ENCODE data around the gene ZSCAN1. TPM values are rescaled to one million over a fixed set of nuclear protein-coding genes. Genes with fewer than 3 reads are reported as not detected.
A peak's percentile ranks its signal among the peaks of the same experiment; 100 is the strongest.

ZSCAN1 gene
- total RNA-seq, 1 experiment from 2014 or later = 1.3 TPM

DNA sequence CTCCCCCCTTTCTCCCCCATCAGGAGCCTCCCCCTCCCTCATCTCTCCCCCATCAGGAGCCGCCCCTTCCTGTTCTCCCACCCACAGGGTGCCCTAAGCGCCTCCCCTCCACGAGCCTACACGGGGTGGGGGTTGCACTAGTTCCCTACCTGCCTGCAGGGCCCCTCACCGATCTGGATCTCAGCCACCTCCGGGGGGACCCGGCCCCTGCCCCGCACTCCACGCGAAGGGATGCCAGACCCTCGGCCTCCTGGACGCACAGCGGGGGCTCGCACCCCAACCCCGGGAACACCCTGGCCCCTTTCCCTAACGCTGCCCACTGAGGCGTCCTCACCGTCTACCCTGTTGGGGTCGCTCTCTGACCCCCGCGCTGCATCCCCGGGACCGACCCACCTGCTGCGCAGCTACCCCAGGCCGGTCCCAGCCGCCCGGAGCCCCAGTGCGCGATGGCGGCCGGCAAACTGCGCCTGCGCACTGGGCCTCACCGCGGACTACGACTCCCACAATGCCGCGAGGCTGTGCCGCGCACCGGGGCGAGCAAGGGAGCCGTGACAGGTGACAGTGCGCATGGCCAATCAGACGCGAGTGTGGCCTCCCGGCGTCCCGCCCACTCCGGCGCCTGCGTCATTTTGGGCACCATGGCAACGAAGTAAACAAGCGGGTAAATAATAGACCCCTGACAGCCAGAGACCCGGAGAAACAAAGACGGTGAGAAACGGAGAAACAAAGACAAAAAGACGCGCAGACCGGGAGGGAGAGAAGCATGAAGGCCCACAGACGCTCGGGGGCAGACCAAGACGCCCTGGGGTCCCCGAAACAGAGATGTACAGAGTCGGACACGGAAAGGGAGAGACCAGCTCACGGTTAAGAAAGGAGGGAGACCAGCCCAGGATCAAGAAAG lies 64.2 kb downstream of the ZSCAN1 start, which contains the start of gene ZSCAN18 (continued):
- TF ChIP-seq, protein P1, sequence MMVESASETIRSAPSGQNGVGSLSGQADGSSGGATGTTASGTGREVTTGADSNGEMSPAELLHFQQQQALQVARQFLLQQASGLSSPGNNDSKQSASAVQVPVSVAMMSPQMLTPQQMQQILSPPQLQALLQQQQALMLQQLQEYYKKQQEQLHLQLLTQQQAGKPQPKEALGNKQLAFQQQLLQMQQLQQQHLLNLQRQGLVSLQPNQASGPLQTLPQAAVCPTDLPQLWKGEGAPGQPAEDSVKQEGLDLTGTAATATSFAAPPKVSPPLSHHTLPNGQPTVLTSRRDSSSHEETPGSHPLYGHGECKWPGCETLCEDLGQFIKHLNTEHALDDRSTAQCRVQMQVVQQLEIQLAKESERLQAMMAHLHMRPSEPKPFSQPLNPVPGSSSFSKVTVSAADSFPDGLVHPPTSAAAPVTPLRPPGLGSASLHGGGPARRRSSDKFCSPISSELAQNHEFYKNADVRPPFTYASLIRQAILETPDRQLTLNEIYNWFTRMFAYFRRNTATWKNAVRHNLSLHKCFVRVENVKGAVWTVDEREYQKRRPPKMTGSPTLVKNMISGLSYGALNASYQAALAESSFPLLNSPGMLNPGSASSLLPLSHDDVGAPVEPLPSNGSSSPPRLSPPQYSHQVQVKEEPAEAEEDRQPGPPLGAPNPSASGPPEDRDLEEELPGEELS (CRISPR knock-in tag; IDR thresholded peaks at IDR 0.05) = no peak
- TF ChIP-seq, protein P2, sequence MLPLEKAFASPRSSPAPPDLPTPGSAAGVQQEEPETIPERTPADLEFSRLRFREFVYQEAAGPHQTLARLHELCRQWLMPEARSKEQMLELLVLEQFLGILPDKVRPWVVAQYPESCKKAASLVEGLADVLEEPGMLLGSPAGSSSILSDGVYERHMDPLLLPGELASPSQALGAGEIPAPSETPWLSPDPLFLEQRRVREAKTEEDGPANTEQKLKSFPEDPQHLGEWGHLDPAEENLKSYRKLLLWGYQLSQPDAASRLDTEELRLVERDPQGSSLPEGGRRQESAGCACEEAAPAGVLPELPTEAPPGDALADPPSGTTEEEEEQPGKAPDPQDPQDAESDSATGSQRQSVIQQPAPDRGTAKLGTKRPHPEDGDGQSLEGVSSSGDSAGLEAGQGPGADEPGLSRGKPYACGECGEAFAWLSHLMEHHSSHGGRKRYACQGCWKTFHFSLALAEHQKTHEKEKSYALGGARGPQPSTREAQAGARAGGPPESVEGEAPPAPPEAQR (CRISPR knock-in tag; IDR thresholded peaks at IDR 0.05) = no peak
- TF ChIP-seq NFYB (CRISPR knock-in tag; conservative IDR thresholded peaks at IDR 0.05; ENCODE audit: low read depth) (peak; percentile 98), EMX1 (CRISPR knock-in tag; IDR thresholded peaks at IDR 0.05) (no peak), MYBL2 (CRISPR knock-in tag; IDR thresholded peaks at IDR 0.05) (no peak), TEAD4 (CRISPR knock-in tag; IDR thresholded peaks at IDR 0.05) (0 out of 2 replicates have a peak, but pooled peaks have one; percentile 46), TEAD1 (CRISPR knock-in tag; IDR thresholded peaks at IDR 0.05) (peak; percentile 66; the same call in 1 of the 2 replicates), GABPB1 (CRISPR knock-in tag; IDR thresholded peaks at IDR 0.05) (no peak), ZNF263 (CRISPR knock-in tag; IDR thresholded peaks at IDR 0.05; ENCODE audit: low read depth) (no peak), ZNF232 (CRISPR knock-in tag; IDR thresholded peaks at IDR 0.05) (no peak), RELA (CRISPR knock-in tag; IDR thresholded peaks at IDR 0.05; ENCODE audit: borderline replicate concordance) (peak; percentile 54; the same call in 1 of the 2 replicates), SMAD4 (CRISPR knock-in tag; IDR thresholded peaks at IDR 0.05) (peak; percentile 54; the same call in 1 of the 2 replicates), NFATC4 (CRISPR knock-in tag; IDR thresholded peaks at IDR 0.05) (no peak), RORB (CRISPR knock-in tag; IDR thresholded peaks at IDR 0.05) (no peak)
- TF ChIP-seq, protein P3, sequence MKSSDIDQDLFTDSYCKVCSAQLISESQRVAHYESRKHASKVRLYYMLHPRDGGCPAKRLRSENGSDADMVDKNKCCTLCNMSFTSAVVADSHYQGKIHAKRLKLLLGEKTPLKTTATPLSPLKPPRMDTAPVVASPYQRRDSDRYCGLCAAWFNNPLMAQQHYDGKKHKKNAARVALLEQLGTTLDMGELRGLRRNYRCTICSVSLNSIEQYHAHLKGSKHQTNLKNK (CRISPR knock-in tag; IDR thresholded peaks at IDR 0.05) = no peak
- TF ChIP-seq, protein P4, sequence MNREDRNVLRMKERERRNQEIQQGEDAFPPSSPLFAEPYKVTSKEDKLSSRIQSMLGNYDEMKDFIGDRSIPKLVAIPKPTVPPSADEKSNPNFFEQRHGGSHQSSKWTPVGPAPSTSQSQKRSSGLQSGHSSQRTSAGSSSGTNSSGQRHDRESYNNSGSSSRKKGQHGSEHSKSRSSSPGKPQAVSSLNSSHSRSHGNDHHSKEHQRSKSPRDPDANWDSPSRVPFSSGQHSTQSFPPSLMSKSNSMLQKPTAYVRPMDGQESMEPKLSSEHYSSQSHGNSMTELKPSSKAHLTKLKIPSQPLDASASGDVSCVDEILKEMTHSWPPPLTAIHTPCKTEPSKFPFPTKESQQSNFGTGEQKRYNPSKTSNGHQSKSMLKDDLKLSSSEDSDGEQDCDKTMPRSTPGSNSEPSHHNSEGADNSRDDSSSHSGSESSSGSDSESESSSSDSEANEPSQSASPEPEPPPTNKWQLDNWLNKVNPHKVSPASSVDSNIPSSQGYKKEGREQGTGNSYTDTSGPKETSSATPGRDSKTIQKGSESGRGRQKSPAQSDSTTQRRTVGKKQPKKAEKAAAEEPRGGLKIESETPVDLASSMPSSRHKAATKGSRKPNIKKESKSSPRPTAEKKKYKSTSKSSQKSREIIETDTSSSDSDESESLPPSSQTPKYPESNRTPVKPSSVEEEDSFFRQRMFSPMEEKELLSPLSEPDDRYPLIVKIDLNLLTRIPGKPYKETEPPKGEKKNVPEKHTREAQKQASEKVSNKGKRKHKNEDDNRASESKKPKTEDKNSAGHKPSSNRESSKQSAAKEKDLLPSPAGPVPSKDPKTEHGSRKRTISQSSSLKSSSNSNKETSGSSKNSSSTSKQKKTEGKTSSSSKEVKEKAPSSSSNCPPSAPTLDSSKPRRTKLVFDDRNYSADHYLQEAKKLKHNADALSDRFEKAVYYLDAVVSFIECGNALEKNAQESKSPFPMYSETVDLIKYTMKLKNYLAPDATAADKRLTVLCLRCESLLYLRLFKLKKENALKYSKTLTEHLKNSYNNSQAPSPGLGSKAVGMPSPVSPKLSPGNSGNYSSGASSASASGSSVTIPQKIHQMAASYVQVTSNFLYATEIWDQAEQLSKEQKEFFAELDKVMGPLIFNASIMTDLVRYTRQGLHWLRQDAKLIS (CRISPR knock-in tag; IDR thresholded peaks at IDR 0.05; ENCODE audit: borderline replicate concordance) = no peak
- TF ChIP-seq, protein P5, sequence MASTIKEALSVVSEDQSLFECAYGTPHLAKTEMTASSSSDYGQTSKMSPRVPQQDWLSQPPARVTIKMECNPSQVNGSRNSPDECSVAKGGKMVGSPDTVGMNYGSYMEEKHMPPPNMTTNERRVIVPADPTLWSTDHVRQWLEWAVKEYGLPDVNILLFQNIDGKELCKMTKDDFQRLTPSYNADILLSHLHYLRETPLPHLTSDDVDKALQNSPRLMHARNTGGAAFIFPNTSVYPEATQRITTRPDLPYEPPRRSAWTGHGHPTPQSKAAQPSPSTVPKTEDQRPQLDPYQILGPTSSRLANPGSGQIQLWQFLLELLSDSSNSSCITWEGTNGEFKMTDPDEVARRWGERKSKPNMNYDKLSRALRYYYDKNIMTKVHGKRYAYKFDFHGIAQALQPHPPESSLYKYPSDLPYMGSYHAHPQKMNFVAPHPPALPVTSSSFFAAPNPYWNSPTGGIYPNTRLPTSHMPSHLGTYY (CRISPR knock-in tag; IDR thresholded peaks at IDR 0.05) = no peak
- TF ChIP-seq, protein P6, sequence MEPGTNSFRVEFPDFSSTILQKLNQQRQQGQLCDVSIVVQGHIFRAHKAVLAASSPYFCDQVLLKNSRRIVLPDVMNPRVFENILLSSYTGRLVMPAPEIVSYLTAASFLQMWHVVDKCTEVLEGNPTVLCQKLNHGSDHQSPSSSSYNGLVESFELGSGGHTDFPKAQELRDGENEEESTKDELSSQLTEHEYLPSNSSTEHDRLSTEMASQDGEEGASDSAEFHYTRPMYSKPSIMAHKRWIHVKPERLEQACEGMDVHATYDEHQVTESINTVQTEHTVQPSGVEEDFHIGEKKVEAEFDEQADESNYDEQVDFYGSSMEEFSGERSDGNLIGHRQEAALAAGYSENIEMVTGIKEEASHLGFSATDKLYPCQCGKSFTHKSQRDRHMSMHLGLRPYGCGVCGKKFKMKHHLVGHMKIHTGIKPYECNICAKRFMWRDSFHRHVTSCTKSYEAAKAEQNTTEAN (CRISPR knock-in tag; IDR thresholded peaks at IDR 0.05) = no peak
- TF ChIP-seq, protein P7, sequence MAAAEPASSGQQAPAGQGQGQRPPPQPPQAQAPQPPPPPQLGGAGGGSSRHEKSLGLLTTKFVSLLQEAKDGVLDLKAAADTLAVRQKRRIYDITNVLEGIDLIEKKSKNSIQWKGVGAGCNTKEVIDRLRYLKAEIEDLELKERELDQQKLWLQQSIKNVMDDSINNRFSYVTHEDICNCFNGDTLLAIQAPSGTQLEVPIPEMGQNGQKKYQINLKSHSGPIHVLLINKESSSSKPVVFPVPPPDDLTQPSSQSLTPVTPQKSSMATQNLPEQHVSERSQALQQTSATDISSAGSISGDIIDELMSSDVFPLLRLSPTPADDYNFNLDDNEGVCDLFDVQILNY (CRISPR knock-in tag; IDR thresholded peaks at IDR 0.05) = no peak
- TF ChIP-seq, protein P8, sequence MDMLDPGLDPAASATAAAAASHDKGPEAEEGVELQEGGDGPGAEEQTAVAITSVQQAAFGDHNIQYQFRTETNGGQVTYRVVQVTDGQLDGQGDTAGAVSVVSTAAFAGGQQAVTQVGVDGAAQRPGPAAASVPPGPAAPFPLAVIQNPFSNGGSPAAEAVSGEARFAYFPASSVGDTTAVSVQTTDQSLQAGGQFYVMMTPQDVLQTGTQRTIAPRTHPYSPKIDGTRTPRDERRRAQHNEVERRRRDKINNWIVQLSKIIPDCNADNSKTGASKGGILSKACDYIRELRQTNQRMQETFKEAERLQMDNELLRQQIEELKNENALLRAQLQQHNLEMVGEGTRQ (CRISPR knock-in tag; IDR thresholded peaks at IDR 0.05) = peak; percentile 91
- TF ChIP-seq, protein P9, sequence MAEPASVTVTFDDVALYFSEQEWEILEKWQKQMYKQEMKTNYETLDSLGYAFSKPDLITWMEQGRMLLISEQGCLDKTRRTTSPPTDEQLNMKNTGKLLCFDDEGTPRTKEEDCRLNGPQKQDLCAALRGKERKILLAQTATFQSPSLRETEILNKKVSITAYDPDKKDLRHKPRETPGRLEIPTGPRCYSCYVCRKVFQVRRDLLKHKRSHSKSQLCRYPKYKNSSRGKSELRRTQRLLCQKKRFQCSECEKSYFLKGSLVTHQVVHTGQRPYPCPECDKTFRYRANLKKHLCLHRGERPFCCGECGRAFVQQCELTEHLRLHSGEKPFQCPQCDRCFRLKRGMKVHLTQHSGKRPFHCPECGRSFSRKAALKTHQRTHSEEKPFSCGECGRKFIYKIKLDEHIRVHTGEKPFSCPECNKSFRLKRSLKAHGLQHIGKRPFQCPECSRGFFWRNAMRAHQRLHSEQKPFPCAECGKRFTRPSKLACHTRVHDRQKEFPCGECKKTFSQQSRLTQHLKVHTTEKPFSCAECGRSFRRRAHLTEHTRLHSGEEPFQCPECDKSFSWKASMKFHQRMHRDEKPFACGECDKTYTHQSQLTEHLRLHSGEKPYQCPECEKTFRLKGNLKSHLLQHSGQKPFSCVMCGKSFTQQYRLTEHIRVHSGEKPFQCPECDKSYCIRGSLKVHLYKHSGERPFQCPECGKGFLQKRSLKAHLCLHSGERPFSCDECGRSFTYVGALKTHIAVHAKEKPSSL (CRISPR knock-in tag; conservative IDR thresholded peaks at IDR 0.05) = no peak
- TF ChIP-seq, protein P10, sequence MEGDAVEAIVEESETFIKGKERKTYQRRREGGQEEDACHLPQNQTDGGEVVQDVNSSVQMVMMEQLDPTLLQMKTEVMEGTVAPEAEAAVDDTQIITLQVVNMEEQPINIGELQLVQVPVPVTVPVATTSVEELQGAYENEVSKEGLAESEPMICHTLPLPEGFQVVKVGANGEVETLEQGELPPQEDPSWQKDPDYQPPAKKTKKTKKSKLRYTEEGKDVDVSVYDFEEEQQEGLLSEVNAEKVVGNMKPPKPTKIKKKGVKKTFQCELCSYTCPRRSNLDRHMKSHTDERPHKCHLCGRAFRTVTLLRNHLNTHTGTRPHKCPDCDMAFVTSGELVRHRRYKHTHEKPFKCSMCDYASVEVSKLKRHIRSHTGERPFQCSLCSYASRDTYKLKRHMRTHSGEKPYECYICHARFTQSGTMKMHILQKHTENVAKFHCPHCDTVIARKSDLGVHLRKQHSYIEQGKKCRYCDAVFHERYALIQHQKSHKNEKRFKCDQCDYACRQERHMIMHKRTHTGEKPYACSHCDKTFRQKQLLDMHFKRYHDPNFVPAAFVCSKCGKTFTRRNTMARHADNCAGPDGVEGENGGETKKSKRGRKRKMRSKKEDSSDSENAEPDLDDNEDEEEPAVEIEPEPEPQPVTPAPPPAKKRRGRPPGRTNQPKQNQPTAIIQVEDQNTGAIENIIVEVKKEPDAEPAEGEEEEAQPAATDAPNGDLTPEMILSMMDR (IDR thresholded peaks at IDR 0.05) = no peak
